HepG2 (cell line): ENCODE results near the gene TSHB. TPM values are rescaled to one million over a fixed set of nuclear protein-coding genes. Genes with fewer than 3 reads are reported as not detected.

Experiments
- ATAC-seq: fragments of 200-7000 bp; cut with Tn5 transposase; 3 replicates; pipeline ENCODE4 v1.9.1; 2020; ENCODE audit warnings: mild to moderate bottlenecking, moderate library complexity
- BruUV-seq: library from RNA; stranded (reverse); fragments of 400-500 nt; replicated peaks from 2 replicates; lab custom pipeline; 2021; lab: Mats Ljungman, UMichigan
- CTCF ChIA-PET: fragments of 300-600 bp; formaldehyde crosslinking; extraction: SDS; loops from one replicate; lab custom pipeline; 2021; ENCODE audit warnings: low total read pairs, inconsistent platforms, low intra/inter-chr PET ratio; lab: Yijun Ruan, JAX
- POLR2A ChIA-PET: fragments of 350-600 bp; sonication (Branson Sonifier 250); formaldehyde crosslinking; loops from one replicate; lab custom pipeline; 2020; ENCODE audit warnings: antibody characterized with exemption, inconsistent platforms; lab: Yijun Ruan, JAX
- DNase-seq: peaks from one replicate; pipeline ENCODE4 v3.0.0-alpha.2; 2015; ENCODE audit warnings: low spot score
- FAIRE-seq: peaks from 3 replicates; lab custom pipeline; 2011; peaks lifted over from hg19 to GRCh38; lab: Jason Lieb, UNC
- H2AFZ ChIP-seq: one replicate; pipeline ENCODE4 v1.6.1; 2011; ENCODE audit warnings: low read length, inconsistent platforms
- H3K27ac ChIP-seq: fragments of 300-600 bp; 3 replicates; pipeline ENCODE4 v1.8.0; 2011; ENCODE audit warnings: mixed run types, mild to moderate bottlenecking, mixed read lengths, low read length, inconsistent platforms; ENCODE audit not compliant: insufficient read depth; ENCODE audit errors: extremely low read length
- H3K27me3 ChIP-seq, 2 experiments: fragments of 200-600 bp in 1 of 2; 2 replicates in 1 of 2; 3 replicates in 1 of 2; pipeline versions ENCODE4 v1.6.0 to v1.8.0; 2011; ENCODE audit warnings: low read length in 2 of 2, mild to moderate bottlenecking in 2 of 2, moderate library complexity in 2 of 2, inconsistent platforms in 1 of 2; ENCODE audit not compliant: insufficient read depth in 2 of 2, control insufficient read depth in 1 of 2
- H3K36me3 ChIP-seq, 2 experiments: fragments of 200-600 bp in 1 of 2; replicated peaks in 1 of 2; 2 replicates in 1 of 2; 3 replicates in 1 of 2; pipeline versions ENCODE4 v1.5.1 to v1.8.0; 2011; ENCODE audit warnings: low read length in 2 of 2, inconsistent platforms in 1 of 2; ENCODE audit not compliant: insufficient read depth in 2 of 2, control insufficient read depth in 1 of 2
- H3K4me1 ChIP-seq: 2 replicates; pipeline ENCODE4 v1.5.1; 2012; ENCODE audit warnings: low read length, inconsistent platforms; ENCODE audit not compliant: insufficient read depth
- H3K4me2 ChIP-seq: 2 replicates; pipeline ENCODE4 v1.6.0; 2011; ENCODE audit warnings: low read depth, low read length, inconsistent platforms
- H3K4me3 ChIP-seq, 3 experiments: fragments of 200-600 bp in 1 of 3; sonication (generic), shearing (Covaris generic) in 1 of 3; replicated peaks in 1 of 3; 2 replicates each; pipeline ENCODE4 v1.5.1; 2011 to 2016; ENCODE audit warnings: low read length in 3 of 3, inconsistent platforms in 2 of 3, low read depth in 2 of 3, mild to moderate bottlenecking in 2 of 3, control low read depth in 1 of 3, mixed read lengths in 1 of 3; ENCODE audit not compliant: insufficient read depth in 1 of 3
- H3K79me2 ChIP-seq: one replicate; pipeline ENCODE4 v1.6.1; 2011; ENCODE audit warnings: low read length, inconsistent platforms; ENCODE audit not compliant: insufficient read depth
- H3K9ac ChIP-seq: 2 replicates; pipeline ENCODE4 v1.6.0; 2011; ENCODE audit warnings: mild to moderate bottlenecking, low read depth, low read length, inconsistent platforms; ENCODE audit not compliant: insufficient read depth
- H3K9me3 ChIP-seq: 2 replicates; pipeline ENCODE4 v1.5.1; 2012; ENCODE audit warnings: mild to moderate bottlenecking, low read length
- H4K20me1 ChIP-seq: 2 replicates; pipeline ENCODE4 v1.6.0; 2011; ENCODE audit warnings: inconsistent platforms, mild to moderate bottlenecking, low read length, moderate library complexity; ENCODE audit not compliant: insufficient read depth
- JUNB ChIP-seq: sonication (generic); formaldehyde crosslinking; IDR thresholded peaks from 2 replicates; pipeline ENCODE4 v1.8.0; 2022; ENCODE audit warnings: missing genetic modification reagents, mild to moderate bottlenecking, borderline replicate concordance
- ZFP41 ChIP-seq: sonication (generic); formaldehyde crosslinking; IDR thresholded peaks from 2 replicates; pipeline ENCODE4 v1.4.0; 2020; ENCODE audit warnings: mild to moderate bottlenecking, missing genetic modification reagents, borderline replicate concordance
- ZNF766 ChIP-seq: sonication (generic); formaldehyde crosslinking; IDR thresholded peaks from 2 replicates; pipeline ENCODE4 v1.5.0; 2020; ENCODE audit warnings: missing genetic modification reagents, borderline replicate concordance
- WGBS: methylation state at CpG from one replicate; pipeline ENCODE4 v1.1.6; 2017; ENCODE audit warnings: low lambda C conversion rate; 5-methylcytosine and 5-hydroxymethylcytosine counted together
- in situ Hi-C: cut with HindIII; loops from 2 replicates; pipeline ENCODE4 v1.10.0; 2017; ENCODE audit warnings: low pct_unique_long_range_greater_than_20kb; ENCODE audit not compliant: extremely low pct_ligation_motif_present
- intact Hi-C: fragments of 100-400 bp; cut with micrococcal nuclease; formaldehyde crosslinking; loops from one replicate; pipeline ENCODE4 v1.10.0; 2022; ENCODE audit not compliant: unreplicated experiment
- polyA plus RNA-seq, 8 experiments: library from polyadenylated mRNA; depleted of rRNA in 3 of 8; stranded (reverse) in 7 of 8; unstranded in 1 of 8; fragments of >200 nt; fragmentation: Illumina TruSeq in 4 of 8; extraction: Trizol in 4 of 8; gene quantifications; 2 replicates each; pipeline versions ENCODE4 v1.2.1 to v1.2.3, GENCODE V29; 2011 to 2016; ENCODE audit warnings: low read depth in 4 of 8, missing spikeins in 1 of 8, mixed read lengths in 1 of 8; ENCODE audit not compliant: insufficient read depth in 1 of 8
- total RNA-seq, 5 experiments: library from RNA; depleted of rRNA; stranded (reverse); fragments of >200 nt; fragmentation: Illumina TruSeq; extraction: Trizol; gene quantifications; 2 replicates each; pipeline ENCODE4 v1.2.3, GENCODE V29; 2016; ENCODE audit warnings: low read depth in 1 of 5
- TF ChIP-seq, protein P1 (sequence below): sonication (generic); formaldehyde crosslinking; IDR thresholded peaks from 2 replicates; pipeline ENCODE4 v1.9.0; 2021; ENCODE audit warnings: mild to moderate bottlenecking, missing genetic modification reagents
- TF ChIP-seq, protein P2 (sequence below): sonication (generic); formaldehyde crosslinking; IDR thresholded peaks from 2 replicates; pipeline ENCODE4 v1.5.1; 2020; ENCODE audit warnings: missing genetic modification reagents, mild to moderate bottlenecking, borderline replicate concordance
- TF ChIP-seq, protein P3 (sequence below): sonication (generic); formaldehyde crosslinking; IDR thresholded peaks from 2 replicates; pipeline ENCODE4 v1.4.0; 2020; ENCODE audit warnings: mild to moderate bottlenecking, missing genetic modification reagents

TSHB gene
- total and polyA plus RNA-seq, 2 of the 13 experiments (the other 11 are each of a cell fraction or from before 2014, with no cell fraction given) = not detected

DNA sequence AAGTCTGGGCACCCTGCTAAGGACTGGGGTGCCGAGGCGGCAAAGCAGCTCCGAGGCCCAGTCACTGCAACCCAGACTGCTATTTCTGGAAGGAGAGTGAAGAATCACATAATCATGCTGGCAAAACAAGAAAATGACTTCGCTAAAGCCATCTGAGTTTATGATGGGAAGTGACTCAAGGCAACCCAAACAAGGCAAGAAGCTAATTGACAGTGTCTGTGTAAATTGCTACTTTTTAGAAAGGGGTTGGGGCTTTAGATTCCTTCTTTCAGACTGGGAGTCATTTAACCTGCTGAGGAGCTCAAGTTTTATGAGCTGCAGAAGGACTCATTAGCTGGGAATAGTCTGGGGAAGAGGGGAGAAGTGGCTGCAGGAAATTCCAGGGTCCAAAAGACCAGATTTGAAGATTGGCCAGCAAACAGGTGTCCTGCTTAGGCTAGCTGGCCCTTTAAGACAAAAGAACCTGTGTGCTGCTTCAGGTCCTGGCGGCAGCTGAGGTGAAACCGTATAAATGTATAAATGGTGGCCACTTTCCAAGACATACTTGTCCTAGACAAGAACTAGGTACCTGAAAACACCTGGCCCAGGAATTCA is 28.1 kb downstream of the TSHB start (continued):
- TF ChIP-seq, protein P1, sequence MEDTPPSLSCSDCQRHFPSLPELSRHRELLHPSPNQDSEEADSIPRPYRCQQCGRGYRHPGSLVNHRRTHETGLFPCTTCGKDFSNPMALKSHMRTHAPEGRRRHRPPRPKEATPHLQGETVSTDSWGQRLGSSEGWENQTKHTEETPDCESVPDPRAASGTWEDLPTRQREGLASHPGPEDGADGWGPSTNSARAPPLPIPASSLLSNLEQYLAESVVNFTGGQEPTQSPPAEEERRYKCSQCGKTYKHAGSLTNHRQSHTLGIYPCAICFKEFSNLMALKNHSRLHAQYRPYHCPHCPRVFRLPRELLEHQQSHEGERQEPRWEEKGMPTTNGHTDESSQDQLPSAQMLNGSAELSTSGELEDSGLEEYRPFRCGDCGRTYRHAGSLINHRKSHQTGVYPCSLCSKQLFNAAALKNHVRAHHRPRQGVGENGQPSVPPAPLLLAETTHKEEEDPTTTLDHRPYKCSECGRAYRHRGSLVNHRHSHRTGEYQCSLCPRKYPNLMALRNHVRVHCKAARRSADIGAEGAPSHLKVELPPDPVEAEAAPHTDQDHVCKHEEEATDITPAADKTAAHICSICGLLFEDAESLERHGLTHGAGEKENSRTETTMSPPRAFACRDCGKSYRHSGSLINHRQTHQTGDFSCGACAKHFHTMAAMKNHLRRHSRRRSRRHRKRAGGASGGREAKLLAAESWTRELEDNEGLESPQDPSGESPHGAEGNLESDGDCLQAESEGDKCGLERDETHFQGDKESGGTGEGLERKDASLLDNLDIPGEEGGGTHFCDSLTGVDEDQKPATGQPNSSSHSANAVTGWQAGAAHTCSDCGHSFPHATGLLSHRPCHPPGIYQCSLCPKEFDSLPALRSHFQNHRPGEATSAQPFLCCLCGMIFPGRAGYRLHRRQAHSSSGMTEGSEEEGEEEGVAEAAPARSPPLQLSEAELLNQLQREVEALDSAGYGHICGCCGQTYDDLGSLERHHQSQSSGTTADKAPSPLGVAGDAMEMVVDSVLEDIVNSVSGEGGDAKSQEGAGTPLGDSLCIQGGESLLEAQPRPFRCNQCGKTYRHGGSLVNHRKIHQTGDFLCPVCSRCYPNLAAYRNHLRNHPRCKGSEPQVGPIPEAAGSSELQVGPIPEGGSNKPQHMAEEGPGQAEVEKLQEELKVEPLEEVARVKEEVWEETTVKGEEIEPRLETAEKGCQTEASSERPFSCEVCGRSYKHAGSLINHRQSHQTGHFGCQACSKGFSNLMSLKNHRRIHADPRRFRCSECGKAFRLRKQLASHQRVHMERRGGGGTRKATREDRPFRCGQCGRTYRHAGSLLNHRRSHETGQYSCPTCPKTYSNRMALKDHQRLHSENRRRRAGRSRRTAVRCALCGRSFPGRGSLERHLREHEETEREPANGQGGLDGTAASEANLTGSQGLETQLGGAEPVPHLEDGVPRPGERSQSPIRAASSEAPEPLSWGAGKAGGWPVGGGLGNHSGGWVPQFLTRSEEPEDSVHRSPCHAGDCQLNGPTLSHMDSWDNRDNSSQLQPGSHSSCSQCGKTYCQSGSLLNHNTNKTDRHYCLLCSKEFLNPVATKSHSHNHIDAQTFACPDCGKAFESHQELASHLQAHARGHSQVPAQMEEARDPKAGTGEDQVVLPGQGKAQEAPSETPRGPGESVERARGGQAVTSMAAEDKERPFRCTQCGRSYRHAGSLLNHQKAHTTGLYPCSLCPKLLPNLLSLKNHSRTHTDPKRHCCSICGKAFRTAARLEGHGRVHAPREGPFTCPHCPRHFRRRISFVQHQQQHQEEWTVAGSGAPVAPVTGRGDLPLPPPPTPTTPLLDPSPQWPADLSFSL (CRISPR knock-in tag) = no peak
- no peak for TF ChIP-seq JUNB (CRISPR knock-in tag)
- TF ChIP-seq, protein P2, sequence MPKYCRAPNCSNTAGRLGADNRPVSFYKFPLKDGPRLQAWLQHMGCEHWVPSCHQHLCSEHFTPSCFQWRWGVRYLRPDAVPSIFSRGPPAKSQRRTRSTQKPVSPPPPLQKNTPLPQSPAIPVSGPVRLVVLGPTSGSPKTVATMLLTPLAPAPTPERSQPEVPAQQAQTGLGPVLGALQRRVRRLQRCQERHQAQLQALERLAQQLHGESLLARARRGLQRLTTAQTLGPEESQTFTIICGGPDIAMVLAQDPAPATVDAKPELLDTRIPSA = no peak

DNA sequence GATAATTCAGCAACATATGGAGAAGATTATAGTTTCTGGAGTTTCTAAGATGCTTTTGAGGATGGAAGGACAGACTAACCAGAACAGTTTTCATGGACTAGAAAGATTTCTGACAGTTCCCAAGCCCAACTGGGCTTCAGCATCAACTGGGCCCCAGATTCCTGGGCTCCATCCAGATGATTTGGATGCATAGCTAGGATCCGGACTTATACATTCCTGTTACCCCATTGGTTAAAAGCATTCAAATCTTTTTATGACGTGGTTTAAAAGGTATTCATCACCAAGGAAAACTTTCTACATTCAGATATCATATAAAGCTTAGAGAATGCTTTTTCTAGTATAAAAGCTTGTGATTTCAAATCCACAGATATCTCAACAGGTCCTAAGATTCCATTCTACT is 29.7 kb downstream of the TSHB start:
- CTCF ChIA-PET = no interaction called here
- TF ChIP-seq, protein P3, sequence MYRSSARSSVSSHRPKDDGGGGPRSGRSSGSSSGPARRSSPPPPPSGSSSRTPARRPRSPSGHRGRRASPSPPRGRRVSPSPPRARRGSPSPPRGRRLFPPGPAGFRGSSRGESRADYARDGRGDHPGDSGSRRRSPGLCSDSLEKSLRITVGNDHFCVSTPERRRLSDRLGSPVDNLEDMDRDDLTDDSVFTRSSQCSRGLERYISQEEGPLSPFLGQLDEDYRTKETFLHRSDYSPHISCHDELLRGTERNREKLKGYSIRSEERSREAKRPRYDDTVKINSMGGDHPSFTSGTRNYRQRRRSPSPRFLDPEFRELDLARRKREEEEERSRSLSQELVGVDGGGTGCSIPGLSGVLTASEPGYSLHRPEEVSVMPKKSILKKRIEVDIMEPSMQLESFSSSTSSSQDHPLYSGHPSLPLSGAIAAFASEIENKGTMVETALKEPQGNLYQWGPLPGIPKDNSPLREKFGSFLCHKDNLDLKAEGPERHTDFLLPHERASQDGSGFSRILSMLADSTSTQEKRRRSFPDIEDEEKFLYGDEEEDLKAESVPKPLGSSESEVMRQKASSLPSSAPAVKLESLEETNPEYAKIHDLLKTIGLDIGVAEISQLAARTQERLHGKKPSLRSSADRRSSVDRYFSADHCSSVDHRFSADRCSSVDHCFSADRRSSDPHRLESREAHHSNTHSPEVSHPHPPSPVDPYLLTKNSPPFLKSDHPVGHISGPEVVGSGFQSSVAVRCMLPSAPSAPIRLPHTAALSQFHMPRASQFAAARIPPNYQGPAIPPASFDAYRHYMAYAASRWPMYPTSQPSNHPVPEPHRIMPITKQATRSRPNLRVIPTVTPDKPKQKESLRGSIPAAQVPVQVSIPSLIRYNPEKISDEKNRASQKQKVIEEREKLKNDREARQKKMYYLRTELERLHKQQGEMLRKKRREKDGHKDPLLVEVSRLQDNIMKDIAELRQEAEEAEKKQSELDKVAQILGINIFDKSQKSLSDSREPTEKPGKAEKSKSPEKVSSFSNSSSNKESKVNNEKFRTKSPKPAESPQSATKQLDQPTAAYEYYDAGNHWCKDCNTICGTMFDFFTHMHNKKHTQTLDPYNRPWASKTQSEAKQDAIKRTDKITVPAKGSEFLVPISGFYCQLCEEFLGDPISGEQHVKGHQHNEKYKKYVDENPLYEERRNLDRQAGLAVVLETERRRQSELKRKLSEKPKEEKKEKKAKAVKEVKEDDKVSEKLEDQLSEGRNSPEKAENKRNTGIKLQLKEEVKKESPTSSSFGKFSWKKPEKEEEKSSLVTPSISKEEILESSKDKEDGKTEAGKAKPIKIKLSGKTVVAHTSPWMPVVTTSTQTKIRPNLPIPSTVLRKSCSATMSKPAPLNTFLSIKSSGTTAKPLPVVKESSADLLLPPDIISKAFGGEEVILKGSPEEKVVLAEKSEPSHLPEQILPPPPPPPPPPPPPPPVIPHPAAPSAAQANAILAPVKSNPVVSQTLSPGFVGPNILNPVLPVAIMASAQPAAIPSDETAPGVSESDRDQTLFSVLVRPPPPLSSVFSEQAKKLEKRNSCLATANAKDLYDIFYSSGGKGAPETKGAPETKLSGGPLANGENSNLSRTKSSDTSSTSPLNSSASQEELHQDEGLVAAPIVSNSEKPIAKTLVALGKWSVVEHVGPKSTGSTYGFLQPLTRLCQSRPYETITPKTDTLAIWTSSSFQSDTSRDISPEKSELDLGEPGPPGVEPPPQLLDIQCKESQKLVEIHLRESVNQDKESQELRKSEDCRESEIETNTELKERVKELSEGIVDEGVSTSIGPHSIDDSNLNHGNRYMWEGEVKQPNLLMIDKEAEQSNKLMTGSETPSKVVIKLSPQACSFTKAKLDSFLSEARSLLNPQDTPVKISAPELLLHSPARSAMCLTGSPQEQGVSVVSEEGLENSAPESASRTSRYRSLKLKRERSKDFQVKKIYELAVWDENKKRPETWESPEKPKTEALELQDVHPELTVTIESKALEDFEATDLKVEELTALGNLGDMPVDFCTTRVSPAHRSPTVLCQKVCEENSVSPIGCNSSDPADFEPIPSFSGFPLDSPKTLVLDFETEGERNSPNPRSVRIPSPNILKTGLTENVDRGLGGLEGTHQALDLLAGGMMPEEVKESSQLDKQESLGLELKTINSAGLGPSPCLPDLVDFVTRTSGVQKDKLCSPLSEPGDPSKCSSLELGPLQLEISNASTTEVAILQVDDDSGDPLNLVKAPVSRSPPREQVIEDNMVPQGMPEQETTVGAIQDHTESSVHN (CRISPR knock-in tag) = no peak
- TF ChIP-seq ZNF766 (CRISPR knock-in tag) (no peak), ZFP41 (CRISPR knock-in tag) (no peak)

More for the DNA sequence above, 29.7 kb downstream of the TSHB start:
- intact Hi-C loops (no loop called here), in situ Hi-C loops (no loop called here)
- H3K4me2 ChIP-seq = no peak overlapping the region
- WGBS = 23% methylated on average over 2 of the region's 2 CpGs
- no peaks in the 10 kb centered on the region for H3K79me2 ChIP-seq
- no peak for ATAC-seq
- POLR2A ChIA-PET = no interaction called here
- no peaks in the 10 kb centered on the region for H3K36me3 ChIP-seq
- BruUV-seq = no TSS peak
- H3K4me3 ChIP-seq = no peak overlapping the region
- H3K27ac ChIP-seq = no peak overlapping the region
- no peak overlapping the region for H3K9ac ChIP-seq
- no peaks in the 10 kb centered on the region for H3K4me1 ChIP-seq
- H4K20me1 ChIP-seq = no peaks in the 10 kb centered on the region
- no peak for FAIRE-seq
- no peak overlapping the region for H2AFZ ChIP-seq
- no peak for DNase-seq
- 0 out of 5 replicates have a peak, but pooled peaks cover 0 to 3% of the 10 kb centered on the region in 2 experiments for H3K27me3 ChIP-seq
- H3K9me3 ChIP-seq = no peaks in the 10 kb centered on the region
